ENCODE data around the gene ADAMTS3.

The ADAMTS3 gene

DNA sequence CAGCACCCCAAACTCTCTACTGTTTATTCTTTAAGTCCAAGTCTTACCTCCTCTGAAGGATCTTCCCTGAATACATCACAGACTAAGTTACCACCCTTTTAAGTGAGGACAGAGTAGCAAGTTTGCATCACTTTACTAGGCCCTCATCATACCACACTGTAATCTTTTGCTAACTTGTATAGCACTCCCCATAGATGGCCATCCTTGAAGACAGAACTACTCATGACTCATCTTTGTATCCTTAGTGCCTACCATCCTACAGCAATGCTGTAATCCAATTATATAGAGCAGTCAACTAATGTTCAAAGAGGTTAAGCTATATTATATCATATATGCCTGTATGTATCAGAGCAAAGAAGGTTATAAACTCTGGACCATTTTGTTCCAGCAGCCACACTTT is 101.4 kb downstream of the ADAMTS3 start:
- TF ChIP-seq, protein P1, sequence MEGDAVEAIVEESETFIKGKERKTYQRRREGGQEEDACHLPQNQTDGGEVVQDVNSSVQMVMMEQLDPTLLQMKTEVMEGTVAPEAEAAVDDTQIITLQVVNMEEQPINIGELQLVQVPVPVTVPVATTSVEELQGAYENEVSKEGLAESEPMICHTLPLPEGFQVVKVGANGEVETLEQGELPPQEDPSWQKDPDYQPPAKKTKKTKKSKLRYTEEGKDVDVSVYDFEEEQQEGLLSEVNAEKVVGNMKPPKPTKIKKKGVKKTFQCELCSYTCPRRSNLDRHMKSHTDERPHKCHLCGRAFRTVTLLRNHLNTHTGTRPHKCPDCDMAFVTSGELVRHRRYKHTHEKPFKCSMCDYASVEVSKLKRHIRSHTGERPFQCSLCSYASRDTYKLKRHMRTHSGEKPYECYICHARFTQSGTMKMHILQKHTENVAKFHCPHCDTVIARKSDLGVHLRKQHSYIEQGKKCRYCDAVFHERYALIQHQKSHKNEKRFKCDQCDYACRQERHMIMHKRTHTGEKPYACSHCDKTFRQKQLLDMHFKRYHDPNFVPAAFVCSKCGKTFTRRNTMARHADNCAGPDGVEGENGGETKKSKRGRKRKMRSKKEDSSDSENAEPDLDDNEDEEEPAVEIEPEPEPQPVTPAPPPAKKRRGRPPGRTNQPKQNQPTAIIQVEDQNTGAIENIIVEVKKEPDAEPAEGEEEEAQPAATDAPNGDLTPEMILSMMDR (IDR thresholded peaks at IDR 0.05; ENCODE audit: extremely low read depth, insufficient read depth, missing control alignments), result no peak
- DNase-seq (ENCODE audit: low spot score), result no peak
- in situ Hi-C loops (cut with MboI; ENCODE audit: low pct_unique_long_range_greater_than_20kb, low sequenced_read_pairs, unreplicated experiment), result no loop called here

DNA sequence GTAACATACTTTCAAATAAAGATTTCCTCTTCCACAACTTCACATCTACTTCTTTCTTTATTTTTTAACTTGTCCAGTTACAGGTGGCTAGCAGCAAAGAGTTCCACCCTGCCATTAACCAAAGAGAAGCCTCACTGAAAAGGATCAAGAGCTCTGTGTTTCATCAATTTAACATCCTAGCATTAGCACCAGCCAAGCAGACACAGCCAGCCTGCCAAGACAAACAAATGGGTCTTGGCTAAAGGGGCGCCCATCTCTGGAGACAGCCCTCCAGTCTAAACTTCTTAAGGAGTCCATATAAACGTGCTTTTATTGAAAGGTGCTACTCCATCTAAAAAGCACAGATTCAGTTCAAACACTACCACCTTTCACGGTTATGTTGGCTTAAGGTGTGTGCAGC is 105.3 kb downstream of the ADAMTS3 start:
- in situ Hi-C loops (cut with MboI; ENCODE audit: low pct_unique_long_range_greater_than_20kb, low sequenced_read_pairs, unreplicated experiment), result no loop called here
- no peak for DNase-seq (ENCODE audit: low spot score)
- TF ChIP-seq, protein P1 (IDR thresholded peaks at IDR 0.05; ENCODE audit: extremely low read depth, insufficient read depth, missing control alignments), result no peak

DNA sequence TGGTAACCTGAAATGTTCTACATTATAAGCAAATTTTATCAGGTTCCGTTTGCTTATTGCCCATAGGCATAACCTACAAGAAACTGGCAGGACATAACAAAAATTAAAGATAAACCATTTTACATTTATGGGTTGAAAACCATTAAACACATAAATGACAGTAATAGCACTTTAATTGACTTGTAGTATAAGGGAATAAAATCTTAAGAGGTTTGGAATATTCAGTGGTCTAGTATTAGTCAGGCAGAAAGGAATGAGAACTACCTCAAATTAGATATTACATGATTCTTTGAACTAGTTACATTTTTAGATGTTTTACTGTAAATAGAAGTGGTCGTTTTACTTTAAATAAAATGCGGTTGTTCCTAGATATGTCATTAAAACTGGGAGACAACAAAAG is 111.9 kb downstream of the ADAMTS3 start:
- no peak for DNase-seq (ENCODE audit: low spot score)
- TF ChIP-seq, protein P1 (IDR thresholded peaks at IDR 0.05; ENCODE audit: extremely low read depth, insufficient read depth, missing control alignments), result no peak
- in situ Hi-C loops (cut with MboI; ENCODE audit: low pct_unique_long_range_greater_than_20kb, low sequenced_read_pairs, unreplicated experiment), result no loop called here

DNA sequence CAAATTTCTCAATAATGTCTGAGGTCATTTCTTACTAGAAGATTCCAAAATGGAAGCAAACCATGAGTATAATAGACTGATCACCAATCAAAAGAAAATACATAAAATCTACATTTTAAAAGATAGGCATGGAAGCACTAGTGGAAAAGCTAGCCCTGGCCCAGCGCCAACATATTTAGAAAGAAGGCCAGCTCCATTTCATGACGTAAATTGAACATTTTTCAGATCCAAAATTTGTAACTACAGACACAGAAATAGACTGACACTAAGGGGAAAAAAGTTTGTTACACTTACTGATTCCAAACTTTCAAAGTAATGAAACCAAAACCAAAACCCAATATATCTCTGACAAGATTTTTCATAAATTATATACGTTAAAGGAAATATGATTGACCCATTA is 117.7 kb downstream of the ADAMTS3 start:
- in situ Hi-C loops (cut with MboI; ENCODE audit: low pct_unique_long_range_greater_than_20kb, low sequenced_read_pairs, unreplicated experiment), result no loop called here
- TF ChIP-seq, protein P1 (IDR thresholded peaks at IDR 0.05; ENCODE audit: extremely low read depth, insufficient read depth, missing control alignments), result no peak
- DNase-seq (ENCODE audit: low spot score), result no peak

DNA sequence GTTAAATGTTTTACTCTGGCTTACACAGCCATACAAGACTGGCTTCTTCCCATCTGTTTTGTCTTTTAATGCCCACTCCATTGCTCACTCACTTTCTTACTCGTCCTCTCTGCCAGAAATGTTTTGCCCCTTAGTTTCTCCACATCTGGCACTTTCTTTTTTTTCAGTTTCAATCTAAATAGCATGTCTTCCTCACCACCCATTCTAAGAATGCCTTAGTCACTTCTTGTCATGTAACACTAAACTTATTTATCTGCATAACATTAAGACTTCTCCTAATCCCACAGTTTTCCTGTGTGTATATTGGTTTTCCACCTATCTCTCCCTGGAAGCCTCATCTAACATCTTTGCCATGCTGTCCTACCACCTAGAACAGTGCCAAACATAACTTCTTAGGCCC is 119.3 kb downstream of the ADAMTS3 start:
- TF ChIP-seq, protein P1 (IDR thresholded peaks at IDR 0.05; ENCODE audit: extremely low read depth, insufficient read depth, missing control alignments), result no peak
- no peak for DNase-seq (ENCODE audit: low spot score)
- in situ Hi-C loops (cut with MboI; ENCODE audit: low pct_unique_long_range_greater_than_20kb, low sequenced_read_pairs, unreplicated experiment), result no loop called here

DNA sequence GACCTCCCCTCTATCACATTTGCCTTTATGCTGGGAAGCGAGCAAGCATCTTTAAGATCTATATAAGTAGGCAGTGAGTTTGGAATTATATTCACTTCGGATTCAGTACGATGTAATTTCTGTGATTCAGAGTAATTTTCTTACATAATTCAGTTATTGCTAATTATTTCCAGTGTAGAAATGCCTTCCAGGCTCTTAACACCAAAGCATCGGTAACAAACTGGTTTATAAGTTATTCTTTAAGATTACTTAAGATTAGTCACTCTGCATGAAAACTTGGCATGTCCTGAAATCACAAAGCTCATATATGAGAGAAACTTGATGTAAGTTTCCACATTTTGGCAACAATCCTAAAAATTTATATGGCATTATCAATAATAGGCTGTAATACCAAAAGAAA is 120.8 kb downstream of the ADAMTS3 start:
- TF ChIP-seq, protein P1 (IDR thresholded peaks at IDR 0.05; ENCODE audit: extremely low read depth, insufficient read depth, missing control alignments), result no peak
- no peak for DNase-seq (ENCODE audit: low spot score)
- in situ Hi-C loops (cut with MboI; ENCODE audit: low pct_unique_long_range_greater_than_20kb, low sequenced_read_pairs, unreplicated experiment), result no loop called here

Data from GM13977 (cell line).